SHP77 treated with DMSO at 0.1 percent for 48 hours (cell line): ENCODE results near the gene PARD3B.

ENCODE experiments used
- DNase-seq: peaks from one replicate; lab custom pipeline; 2025; lab: John Stamatoyannopoulos, UW

Gene PARD3B

GRCh38 chr2:205509655-205510054 is 964.4 kb downstream of the PARD3B start:
- DNase-seq, result no peak

- no peak for DNase-seq
Observed at GRCh38 chr2:205510345-205510744, 965.1 kb downstream of the PARD3B start.

- DNase-seq, result no peak
Observed at GRCh38 chr2:205511221-205511620, 965.9 kb downstream of the PARD3B start.

- no peak for DNase-seq
Observed at GRCh38 chr2:205511641-205512040, 966.4 kb downstream of the PARD3B start.

GRCh38 chr2:205520311-205520710 is 975.0 kb downstream of the PARD3B start:
- no peak for DNase-seq

- no peak for DNase-seq
Observed at GRCh38 chr2:205524656-205525055, 979.4 kb downstream of the PARD3B start.

- no peak for DNase-seq
Observed at GRCh38 chr2:205527801-205528200, 982.5 kb downstream of the PARD3B start.

GRCh38 chr2:205531072-205531471 is 985.8 kb downstream of the PARD3B start:
- no peak for DNase-seq

- DNase-seq, result no peak
Observed at GRCh38 chr2:205531489-205532148, 986.3 kb downstream of the PARD3B start.

GRCh38 chr2:205535001-205535400 is 989.7 kb downstream of the PARD3B start:
- no peak for DNase-seq

- no peak for DNase-seq
Observed at GRCh38 chr2:205539603-205540002, 994.3 kb downstream of the PARD3B start.

- DNase-seq, result no peak
Observed at GRCh38 chr2:205540036-205540435, 994.8 kb downstream of the PARD3B start.

GRCh38 chr2:205543262-205543843 is 998.1 kb downstream of the PARD3B start:
- no peak for DNase-seq

GRCh38 chr2:205543937-205544702 is 998.8 kb downstream of the PARD3B start:
- DNase-seq, result no peak

- no peak for DNase-seq
Observed at GRCh38 chr2:205545971-205546816, 1000.9 kb downstream of the PARD3B start.

- DNase-seq, result no peak
Observed at GRCh38 chr2:205555566-205556230, 1010.4 kb downstream of the PARD3B start.

- no peak for DNase-seq
Observed at GRCh38 chr2:205556357-205556756, 1011.1 kb downstream of the PARD3B start.

- no peak for DNase-seq
Observed at GRCh38 chr2:205556841-205557539, 1011.7 kb downstream of the PARD3B start.

GRCh38 chr2:205557873-205558272 is 1012.6 kb downstream of the PARD3B start:
- DNase-seq, result no peak

- DNase-seq, result no peak
Observed at GRCh38 chr2:205561441-205561840, 1016.2 kb downstream of the PARD3B start.

GRCh38 chr2:205563646-205564045 is 1018.4 kb downstream of the PARD3B start:
- DNase-seq, result no peak
